Spleen (tissue), 11 donors: ENCODE data around the gene RPUSD1. TPM values are rescaled to one million over a fixed set of nuclear protein-coding genes. Genes with fewer than 3 reads are reported as not detected.
"Not testable (repeated sequence)": the region's sequence is repeated elsewhere in the genome, so short reads cannot be mapped to it uniquely, and the experiment has no call there.

Experiments used
- DNase-seq: peaks from one replicate; pipeline ENCODE4 v3.0.0-alpha.2; 2020
- H3K27ac ChIP-seq, 8 donors: fragments of 200-600 bp; sonication (generic) in 7 of 8; 1 replicate in 4 of 8; 2 replicates in 4 of 8; pipeline versions ENCODE4 v1.5.0 to v1.8.0; 2016 to 2021; ENCODE audit warnings: inconsistent platforms in 4 of 8, mild to moderate bottlenecking in 4 of 8, moderate library complexity in 1 of 8
- H3K27me3 ChIP-seq, 7 donors: fragments of 200-600 bp; sonication (generic) in 6 of 7; replicated peaks in 1 of 7; 1 replicate in 4 of 7; 2 replicates in 3 of 7; pipeline versions ENCODE4 v1.5.0 to v1.8.0; 2016 to 2021; ENCODE audit warnings: inconsistent platforms in 3 of 7, mild to moderate bottlenecking in 1 of 7
- H3K36me3 ChIP-seq, 6 donors: fragments of 200-600 bp; sonication (generic) in 5 of 6; 1 replicate in 4 of 6; 2 replicates in 2 of 6; pipeline versions ENCODE4 v1.5.0 to v1.8.0; 2016 to 2021; ENCODE audit warnings: inconsistent platforms in 2 of 6
- H3K4me1 ChIP-seq, 6 donors: fragments of 200-600 bp; sonication (generic) in 5 of 6; 1 replicate in 3 of 6; 2 replicates in 3 of 6; pipeline versions ENCODE4 v1.5.0 to v1.8.0; 2016 to 2021; ENCODE audit warnings: inconsistent platforms in 3 of 6
- H3K4me3 ChIP-seq, 8 donors: fragments of 200-600 bp; sonication (generic) in 7 of 8; 1 replicate in 4 of 8; 2 replicates in 4 of 8; pipeline versions ENCODE4 v1.5.0 to v1.8.0; 2016 to 2021; ENCODE audit warnings: inconsistent platforms in 4 of 8, mild to moderate bottlenecking in 4 of 8, moderate library complexity in 2 of 8
- H3K9me3 ChIP-seq, 8 donors: fragments of 200-600 bp; sonication (generic) in 7 of 8; 1 replicate in 4 of 8; 2 replicates in 4 of 8; pipeline versions ENCODE4 v1.5.0 to v1.8.0; 2016 to 2021; ENCODE audit warnings: inconsistent platforms in 4 of 8
- POLR2A ChIP-seq, 3 donors: fragments of 450-650 bp; IDR thresholded peaks; one replicate each; pipeline ENCODE4 v1.5.1; 2017; ENCODE audit warnings: antibody characterized with exemption in 3 of 3, mild to moderate bottlenecking in 1 of 3
- POLR2AphosphoS5 ChIP-seq, 3 donors: sonication (generic); formaldehyde crosslinking; IDR thresholded peaks; one replicate each; pipeline ENCODE4 v1.5.1; 2017; ENCODE audit warnings: antibody characterized with exemption in 3 of 3
- WGBS, 5 donors: extraction: QIAGEN DNeasy Blood & Tissue Kit in 3 of 5; methylation state at CpG; one replicate each; pipeline versions ENCODE4 v1.1.5 to v1.1.7; 2013 to 2018; 5-methylcytosine and 5-hydroxymethylcytosine counted together
- intact Hi-C: fragments of 100-400 bp; cut with DNase I; formaldehyde crosslinking; loops from one replicate; pipeline ENCODE4 v1.15.0; 2023; ENCODE audit warnings: low total_unique reads
- polyA plus RNA-seq, 3 donors: library from polyadenylated mRNA; stranded (reverse); fragments of 200-250 nt; gene quantifications; one replicate each; pipeline ENCODE4 v1.2.1, GENCODE V29; 2013
- total RNA-seq, 7 donors: library from RNA; depleted of rRNA in 3 of 7; stranded (reverse); fragments of >200 nt in 3 of 7; fragmentation: NEBNext Ultra II Directional in 4 of 7; extraction: Animal tissue kit (Norgen Biotek cat#: 25700) in 4 of 7; gene quantifications; one replicate each; pipeline versions ENCODE4 v1.1.0 to v1.2.1, GENCODE V29; 2016 to 2021
- TF ChIP-seq, protein P1 (sequence below), 11 experiments: fragments of 200-600 bp in 7 of 11; fragments of 450-650 bp in 4 of 11; sonication (generic) in 4 of 11; IDR thresholded peaks in 8 of 11; conservative IDR thresholded peaks in 3 of 11; 1 replicate in 7 of 11; 2 replicates in 4 of 11; pipeline versions ENCODE4 v1.4.0 to v1.8.0; 2016 to 2021; ENCODE audit warnings: antibody characterized with exemption in 11 of 11, inconsistent platforms in 4 of 11, mild to moderate bottlenecking in 1 of 11
- donor health status: healthy with polysubstance abuse.
- donor health status: DM: no; HTN: no; CAD: no; lungs with moderate emphysema.
- donor health status: DM: no; HTN: no; CAD: no.
- donor health status: Bipolar disorder and iron deficiency.
- donor health status: healthy.
- donor health status: DM: no; HTN: no; CAD: no.
- donor health status: DM: yes; HTN: yes; CAD: no.

Gene RPUSD1
- total and polyA plus RNA-seq, 10 donors, result 17.9 to 34.2 (median 21.7) TPM

DNA sequence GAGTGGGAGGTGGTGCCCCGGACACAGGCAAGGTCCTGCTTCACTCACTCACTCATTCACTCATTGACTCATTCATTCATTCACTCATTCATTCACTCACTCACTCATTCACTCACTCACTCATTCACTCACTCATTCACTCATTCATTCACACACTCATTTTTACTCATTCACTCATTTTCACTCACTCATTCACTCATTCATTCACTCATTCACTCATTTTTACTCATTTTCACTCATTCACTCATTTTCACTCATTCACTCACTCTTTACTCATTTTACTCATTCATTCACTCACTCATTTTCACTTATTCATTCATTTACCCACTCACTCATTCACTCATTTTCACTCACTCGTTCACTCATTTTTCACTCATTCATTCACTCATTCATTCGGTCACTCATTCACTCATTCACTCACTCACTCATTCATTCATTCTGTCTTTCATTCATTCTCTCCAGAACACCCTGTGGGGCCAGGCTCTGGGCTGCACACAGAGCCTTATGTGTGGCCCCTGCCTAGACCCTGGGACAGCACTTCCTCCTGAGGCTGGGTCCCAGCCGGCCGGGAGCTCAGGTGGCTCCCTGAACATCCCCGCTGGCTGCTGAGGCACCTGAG lies 9.2 kb downstream of the RPUSD1 start:
- Histone ChIP-seq H3K4me3 (no peak overlapping the region), H3K9me3 (no peaks in the 10 kb centered on the region), H3K4me1 (no peaks in the 10 kb centered on the region), H3K36me3 (no peaks in the 10 kb centered on the region), H3K27ac (no peak overlapping the region), H3K27me3 (peaks cover 0 to 96% (median 56%) of the 10 kb centered on the region in 7 donors)
- intact Hi-C loops, result no loop called here
- DNase-seq, result no peak
- WGBS, 5 donors, result 74 to 93% (median 85%) methylated on average over 6 of the region's 6 CpGs
- TF ChIP-seq POLR2A (IDR thresholded peaks at IDR 0.05) (no peak), POLR2AphosphoS5 (IDR thresholded peaks at IDR 0.05) (no peak)
- TF ChIP-seq, protein P1, sequence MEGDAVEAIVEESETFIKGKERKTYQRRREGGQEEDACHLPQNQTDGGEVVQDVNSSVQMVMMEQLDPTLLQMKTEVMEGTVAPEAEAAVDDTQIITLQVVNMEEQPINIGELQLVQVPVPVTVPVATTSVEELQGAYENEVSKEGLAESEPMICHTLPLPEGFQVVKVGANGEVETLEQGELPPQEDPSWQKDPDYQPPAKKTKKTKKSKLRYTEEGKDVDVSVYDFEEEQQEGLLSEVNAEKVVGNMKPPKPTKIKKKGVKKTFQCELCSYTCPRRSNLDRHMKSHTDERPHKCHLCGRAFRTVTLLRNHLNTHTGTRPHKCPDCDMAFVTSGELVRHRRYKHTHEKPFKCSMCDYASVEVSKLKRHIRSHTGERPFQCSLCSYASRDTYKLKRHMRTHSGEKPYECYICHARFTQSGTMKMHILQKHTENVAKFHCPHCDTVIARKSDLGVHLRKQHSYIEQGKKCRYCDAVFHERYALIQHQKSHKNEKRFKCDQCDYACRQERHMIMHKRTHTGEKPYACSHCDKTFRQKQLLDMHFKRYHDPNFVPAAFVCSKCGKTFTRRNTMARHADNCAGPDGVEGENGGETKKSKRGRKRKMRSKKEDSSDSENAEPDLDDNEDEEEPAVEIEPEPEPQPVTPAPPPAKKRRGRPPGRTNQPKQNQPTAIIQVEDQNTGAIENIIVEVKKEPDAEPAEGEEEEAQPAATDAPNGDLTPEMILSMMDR (IDR thresholded peaks at IDR 0.05 in 8 of 11, conservative IDR thresholded peaks at IDR 0.05 in 3 of 11), result no peak

DNA sequence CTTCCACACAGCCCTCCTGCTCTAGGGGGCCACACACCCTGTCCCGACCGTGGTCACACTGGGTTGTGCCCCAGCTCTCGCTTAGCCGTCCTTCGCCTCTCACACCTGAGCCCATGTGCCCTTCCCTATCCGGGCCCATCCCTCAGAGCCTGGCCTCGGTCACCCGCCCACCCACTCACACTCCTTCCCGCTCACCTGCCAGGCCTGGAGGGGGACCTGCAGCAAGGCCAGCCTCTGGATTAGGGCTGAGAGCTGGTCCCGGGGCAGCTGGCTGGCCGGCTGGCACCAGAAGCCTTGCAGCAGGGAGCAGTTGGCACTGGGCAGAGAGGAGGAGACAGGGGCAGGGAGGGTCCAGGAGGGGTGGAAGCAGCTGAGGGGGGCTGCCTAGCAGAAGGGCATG lies 9.7 kb downstream of the RPUSD1 start:
- intact Hi-C loops, result no loop called here
- H3K9me3 ChIP-seq, result no peaks in the 10 kb centered on the region
- TF ChIP-seq, protein P1 (IDR thresholded peaks at IDR 0.05 in 8 of 11, conservative IDR thresholded peaks at IDR 0.05 in 3 of 11), result no peak
- no peak for TF ChIP-seq POLR2A (IDR thresholded peaks at IDR 0.05)
- no peak for TF ChIP-seq POLR2AphosphoS5 (IDR thresholded peaks at IDR 0.05)
- no peaks in the 10 kb centered on the region for H3K36me3 ChIP-seq
- H3K27ac ChIP-seq, result no peak overlapping the region
- H3K27me3 ChIP-seq, result peaks cover 0 to 95% (median 56%) of the 10 kb centered on the region in 7 donors
- WGBS, 5 donors, result 82 to 90% (median 87%) methylated on average over 11 of the region's 11 CpGs
- H3K4me1 ChIP-seq, result no peaks in the 10 kb centered on the region
- no peak overlapping the region for H3K4me3 ChIP-seq
- no peak for DNase-seq

- no peaks in the 10 kb centered on the region for H3K4me1 ChIP-seq
- 15 to 22% (median 16%) methylated on average over 14 to 16 of the region's 16 CpGs for WGBS, 5 donors
- H3K9me3 ChIP-seq, result no peaks in the 10 kb centered on the region
- TF ChIP-seq POLR2AphosphoS5 (IDR thresholded peaks at IDR 0.05), result no peak
- TF ChIP-seq POLR2A (IDR thresholded peaks at IDR 0.05), result no peak
- TF ChIP-seq, protein P1 (IDR thresholded peaks at IDR 0.05 in 8 of 11, conservative IDR thresholded peaks at IDR 0.05 in 3 of 11), result no peak
- no peak overlapping the region for H3K27ac ChIP-seq
- no peak for DNase-seq
- peaks cover 0 to 89% (median 51%) of the 10 kb centered on the region in 7 donors for H3K27me3 ChIP-seq
- H3K36me3 ChIP-seq, result no peaks in the 10 kb centered on the region
- H3K4me3 ChIP-seq, result no peak overlapping the region
- intact Hi-C loops, result no loop called here
These were observed 10.4 kb downstream of the RPUSD1 start for GRCh38 chr16:777826-778225.

DNA sequence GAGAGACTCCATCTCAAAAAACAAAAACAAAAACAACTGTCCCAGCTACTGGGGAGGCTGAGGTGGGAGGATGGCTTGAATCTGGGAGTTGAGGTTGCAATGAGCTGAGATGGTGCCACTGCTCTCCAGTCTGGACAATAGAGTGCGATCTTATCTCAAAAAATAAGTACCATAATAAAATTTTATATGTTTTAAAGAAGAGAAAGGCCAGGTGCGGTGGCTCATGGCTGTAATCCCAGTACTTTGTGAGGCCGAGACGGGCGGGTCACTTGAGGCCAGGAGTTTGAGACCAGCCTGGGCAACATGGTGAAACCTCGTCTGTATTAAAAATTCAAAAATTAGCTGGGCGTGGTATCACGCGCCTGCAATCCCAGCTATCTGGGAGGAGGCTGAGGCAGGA lies 11.4 kb downstream of the RPUSD1 start:
- intact Hi-C loops, result no loop called here

DNA sequence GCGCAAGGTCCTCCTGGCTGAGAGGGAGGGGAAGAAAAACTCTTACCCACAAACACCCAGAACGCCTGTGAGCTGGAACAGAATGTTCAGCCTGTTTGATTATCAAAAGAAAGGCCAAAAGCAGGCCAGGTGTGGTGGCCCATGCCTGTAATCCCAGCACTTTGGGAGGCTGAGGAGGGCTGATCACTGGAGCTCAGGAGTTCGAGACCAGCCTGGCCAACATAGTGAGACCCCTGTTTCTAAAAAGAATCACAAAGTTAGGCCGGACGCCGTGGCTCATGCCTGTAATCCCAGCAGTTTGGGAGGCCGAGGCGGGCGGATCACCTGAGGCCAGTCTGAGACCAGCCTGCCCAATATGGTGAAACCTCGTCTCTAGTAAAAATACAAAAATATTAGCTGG lies 11.9 kb downstream of the RPUSD1 start:
- peaks cover 0 to 73% (median 36%) of the 10 kb centered on the region in 7 donors for H3K27me3 ChIP-seq
- intact Hi-C loops, H3K4me3 ChIP-seq, H3K27ac ChIP-seq, DNase-seq, H3K4me1 ChIP-seq, H3K36me3 ChIP-seq, H3K9me3 ChIP-seq: not testable (repeated sequence)
- WGBS, 5 donors, result 82 to 91% (median 89%) methylated on average over 10 of the region's 10 CpGs

More for the DNA sequence above, 11.4 kb downstream of the RPUSD1 start:
- Histone ChIP-seq H3K4me3 (no peak overlapping the region), H3K36me3 (no peaks in the 10 kb centered on the region), H3K9me3 (no peaks in the 10 kb centered on the region), H3K4me1 (no peaks in the 10 kb centered on the region), H3K27me3 (peaks cover 0 to 79% (median 41%) of the 10 kb centered on the region in 7 donors), H3K27ac (no peak overlapping the region)
- 91 to 97% (median 93%) methylated on average over 9 of the region's 9 CpGs for WGBS, 5 donors
- DNase-seq, result no peak
- TF ChIP-seq POLR2AphosphoS5 (IDR thresholded peaks at IDR 0.05), result no peak
- no peak for TF ChIP-seq POLR2A (IDR thresholded peaks at IDR 0.05)
- TF ChIP-seq, protein P1 (IDR thresholded peaks at IDR 0.05 in 8 of 11, conservative IDR thresholded peaks at IDR 0.05 in 3 of 11), result no peak
